ENCODE results near the gene CNPY2.
"Not testable (repeated sequence)": the region's sequence is repeated elsewhere in the genome, so short reads cannot be mapped to it uniquely, and the experiment has no call there.

- TF ChIP-seq ZNF432 (CRISPR knock-in tag; IDR thresholded peaks at IDR 0.05; ENCODE audit: borderline replicate concordance); PHF20 (CRISPR knock-in tag; IDR thresholded peaks at IDR 0.05); POLR2AphosphoS5 (IDR thresholded peaks at IDR 0.05; ENCODE audit: low read depth, low read length); POLR2G (IDR thresholded peaks at IDR 0.05; ENCODE audit: low read depth, low read length); CTCF (CRISPR knock-in tag; IDR thresholded peaks at IDR 0.05); CREBL2 (CRISPR knock-in tag; IDR thresholded peaks at IDR 0.05; ENCODE audit: borderline replicate concordance); PAF1 (CRISPR knock-in tag; IDR thresholded peaks at IDR 0.05); NBN (conservative IDR thresholded peaks at IDR 0.05); ZNF12 (CRISPR knock-in tag; IDR thresholded peaks at IDR 0.05); CBX2 (IDR thresholded peaks at IDR 0.05; ENCODE audit: low read depth, low read length); CBX2 (CRISPR knock-in tag; IDR thresholded peaks at IDR 0.05; ENCODE audit: low read depth); ZSCAN29 (CRISPR knock-in tag; conservative IDR thresholded peaks at IDR 0.05); HDAC2 (CRISPR knock-in tag; IDR thresholded peaks at IDR 0.05): not testable (repeated sequence)
These were observed 31.5 kb downstream of the CNPY2 start for GRCh38 chr12:56284263-56284662.

Data from HepG2 (cell line).